Hepatocyte (in vitro differentiated cells): ENCODE results near the gene KRT80.

Experiments used
- EZH2 ChIP-seq: fragments of 200-600 bp; sonication (generic); IDR thresholded peaks from 2 replicates; pipeline ENCODE4 v1.6.1; 2016; ENCODE audit warnings: antibody characterized with exemption, mild to moderate bottlenecking, borderline replicate concordance
- TF ChIP-seq, protein P1 (sequence below): fragments of 200-600 bp; sonication (generic); IDR thresholded peaks from 2 replicates; pipeline ENCODE4 v1.5.1; 2016; ENCODE audit warnings: antibody characterized with exemption, mild to moderate bottlenecking; ENCODE audit not compliant: poor library complexity

DNA sequence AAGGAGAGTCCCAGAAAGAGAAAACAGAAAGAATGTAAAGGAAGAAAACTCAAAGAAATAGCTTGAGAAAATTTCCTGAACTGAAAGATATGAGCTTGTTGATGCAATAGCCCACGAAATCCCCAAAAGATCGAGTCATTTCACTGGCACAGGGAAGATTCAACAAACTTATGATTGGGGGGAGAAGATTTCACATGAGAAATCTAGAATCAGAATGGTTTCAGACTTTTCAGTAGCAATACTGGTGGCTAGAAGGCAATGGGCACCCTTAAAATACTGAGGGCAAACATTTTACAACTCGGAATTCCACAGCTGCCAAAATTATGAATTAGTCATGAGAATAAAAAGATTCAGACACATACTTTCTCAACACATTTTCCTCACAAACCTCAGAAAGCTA, 32.3 kb upstream of the KRT80 start:
- TF ChIP-seq, protein P1, sequence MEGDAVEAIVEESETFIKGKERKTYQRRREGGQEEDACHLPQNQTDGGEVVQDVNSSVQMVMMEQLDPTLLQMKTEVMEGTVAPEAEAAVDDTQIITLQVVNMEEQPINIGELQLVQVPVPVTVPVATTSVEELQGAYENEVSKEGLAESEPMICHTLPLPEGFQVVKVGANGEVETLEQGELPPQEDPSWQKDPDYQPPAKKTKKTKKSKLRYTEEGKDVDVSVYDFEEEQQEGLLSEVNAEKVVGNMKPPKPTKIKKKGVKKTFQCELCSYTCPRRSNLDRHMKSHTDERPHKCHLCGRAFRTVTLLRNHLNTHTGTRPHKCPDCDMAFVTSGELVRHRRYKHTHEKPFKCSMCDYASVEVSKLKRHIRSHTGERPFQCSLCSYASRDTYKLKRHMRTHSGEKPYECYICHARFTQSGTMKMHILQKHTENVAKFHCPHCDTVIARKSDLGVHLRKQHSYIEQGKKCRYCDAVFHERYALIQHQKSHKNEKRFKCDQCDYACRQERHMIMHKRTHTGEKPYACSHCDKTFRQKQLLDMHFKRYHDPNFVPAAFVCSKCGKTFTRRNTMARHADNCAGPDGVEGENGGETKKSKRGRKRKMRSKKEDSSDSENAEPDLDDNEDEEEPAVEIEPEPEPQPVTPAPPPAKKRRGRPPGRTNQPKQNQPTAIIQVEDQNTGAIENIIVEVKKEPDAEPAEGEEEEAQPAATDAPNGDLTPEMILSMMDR = no peak
- TF ChIP-seq EZH2 = no peak
